Neural crest cell (in vitro differentiated cells): ENCODE measurements around the gene SURF4. TPM values are rescaled to one million over a fixed set of nuclear protein-coding genes. Genes with fewer than 3 reads are reported as not detected.
"Not testable (repeated sequence)": the region's sequence is repeated elsewhere in the genome, so short reads cannot be mapped to it uniquely, and the experiment has no call there.

Experiments used
- DNase-seq: peaks from one replicate; pipeline ENCODE4 v3.0.0; 2021; ENCODE audit warnings: low read depth, mixed read lengths, low spot score
- H3K27ac Mint-ChIP-seq: one replicate; pipeline ENCODE4 v1.8.0; 2021; ENCODE audit warnings: mild to moderate bottlenecking, mixed read lengths; ENCODE audit not compliant: unreplicated experiment
- H3K27me3 Mint-ChIP-seq: 2 replicates; pipeline ENCODE4 v1.8.0; 2021; ENCODE audit warnings: low read depth, mild to moderate bottlenecking, mixed read lengths
- H3K36me3 Mint-ChIP-seq: 2 replicates; pipeline ENCODE4 v1.8.0; 2021; ENCODE audit warnings: low read depth, mild to moderate bottlenecking, mixed read lengths
- H3K4me1 Mint-ChIP-seq: 2 replicates; pipeline ENCODE4 v1.8.0; 2021; ENCODE audit warnings: mixed read lengths
- H3K4me3 Mint-ChIP-seq: one replicate; pipeline ENCODE4 v1.8.0; 2021; ENCODE audit warnings: mild to moderate bottlenecking, mixed read lengths
- H3K9me3 Mint-ChIP-seq: 2 replicates; pipeline ENCODE4 v1.8.0; 2021; ENCODE audit warnings: mixed read lengths
- CTCF ChIP-seq: fragments of 200-600 bp; sonication (generic); conservative IDR thresholded peaks from 2 replicates; pipeline ENCODE4 v1.5.0; 2021; ENCODE audit warnings: antibody characterized with exemption, mild to moderate bottlenecking
- total RNA-seq: library from RNA; stranded (reverse); gene quantifications from 2 replicates; pipeline ENCODE4 v1.2.1, GENCODE V29; 2021

The SURF4 gene
- total RNA-seq, 1 donor from 2014 or later = 136 TPM

DNA sequence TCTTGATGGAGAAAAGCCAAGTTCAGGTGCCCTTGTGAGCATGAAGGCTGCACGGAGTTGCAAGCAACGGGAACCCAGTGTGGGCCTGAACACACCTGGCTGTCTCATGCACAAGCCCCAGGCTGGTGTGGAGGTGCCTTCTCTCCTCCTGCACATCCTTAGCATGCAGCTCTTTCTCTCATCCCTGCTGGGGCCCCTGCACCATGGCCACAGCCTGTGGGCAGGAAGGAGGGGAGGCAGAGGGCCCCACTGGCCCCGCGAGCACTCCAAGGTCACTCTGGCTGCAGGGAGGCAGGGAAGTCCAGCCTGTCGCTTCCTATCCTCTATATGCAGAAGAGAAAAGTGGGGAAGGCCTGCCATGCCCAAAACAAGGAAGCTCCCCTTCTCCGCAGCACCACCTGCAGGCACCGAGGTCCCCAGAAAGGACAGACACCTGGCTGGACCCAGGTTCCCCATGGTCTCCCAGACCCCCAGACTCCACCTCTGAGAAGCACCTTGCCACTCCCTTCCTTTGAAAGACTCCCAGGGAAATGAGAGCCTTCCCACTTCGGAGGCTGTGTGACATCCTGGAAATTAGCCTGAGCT, 18.9 kb upstream of the SURF4 start:
- no peak for TF ChIP-seq CTCF
- Mint-ChIP-seq H3K4me3 (no peak overlapping the region), H3K27me3 (peaks cover 9% of the 10 kb centered on the region), H3K9me3 (no peaks in the 10 kb centered on the region), H3K4me1 (no peaks in the 10 kb centered on the region), H3K27ac (no peak overlapping the region), H3K36me3 (no peaks in the 10 kb centered on the region)
- no peak for DNase-seq

- H3K4me1 Mint-ChIP-seq = no peaks in the 10 kb centered on the region
- no peaks in the 10 kb centered on the region for H3K9me3 Mint-ChIP-seq
- TF ChIP-seq CTCF = no peak
- no peak for DNase-seq
- no peak overlapping the region for H3K27ac Mint-ChIP-seq
- peaks cover 9% of the 10 kb centered on the region for H3K27me3 Mint-ChIP-seq
- no peaks in the 10 kb centered on the region for H3K36me3 Mint-ChIP-seq
- H3K4me3 Mint-ChIP-seq = no peak overlapping the region
Measured at GRCh38 chr9:133393399-133393798, 17.5 kb upstream of the SURF4 start.

DNA sequence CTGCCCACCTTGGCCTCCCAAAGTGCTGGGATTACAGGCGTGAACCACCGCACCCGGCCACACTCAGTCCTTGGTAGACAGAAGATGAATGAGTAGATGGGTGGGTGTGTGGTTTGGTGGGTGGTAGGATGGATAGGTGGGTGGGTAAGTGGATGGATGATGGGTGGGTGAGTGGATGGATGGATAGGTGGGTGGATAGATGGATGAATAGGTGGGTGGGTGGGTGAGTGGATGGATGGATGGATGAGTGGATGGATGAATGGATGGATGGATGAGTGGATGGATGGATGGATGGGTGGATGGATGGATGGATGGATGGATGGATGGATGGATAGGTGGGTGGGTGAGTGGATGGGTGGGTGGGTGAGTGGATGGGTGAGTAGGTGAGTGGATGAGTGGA, 16.4 kb upstream of the SURF4 start:
- not testable (repeated sequence) for H3K9me3 Mint-ChIP-seq, H3K27me3 Mint-ChIP-seq, H3K4me1 Mint-ChIP-seq, H3K27ac Mint-ChIP-seq, DNase-seq, H3K4me3 Mint-ChIP-seq, H3K36me3 Mint-ChIP-seq

DNA sequence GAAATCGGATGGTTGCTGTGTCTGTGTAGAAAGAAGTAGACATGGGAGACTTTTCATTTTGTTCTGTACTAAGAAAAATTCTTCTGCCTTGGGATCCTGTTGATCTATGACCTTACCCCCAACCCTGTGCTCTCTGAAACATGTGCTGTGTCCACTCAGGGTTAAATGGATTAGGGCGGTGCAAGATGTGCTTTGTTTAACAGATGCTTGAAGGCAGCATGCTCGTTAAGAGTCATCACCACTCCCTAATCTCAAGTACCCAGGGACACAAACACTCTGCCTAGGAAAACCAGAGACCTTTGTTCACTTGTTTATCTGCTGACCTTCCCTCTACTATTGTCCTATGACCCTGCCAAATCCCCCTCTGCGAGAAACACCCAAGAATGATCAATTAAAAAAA, 15.6 kb upstream of the SURF4 start:
- H3K4me1 Mint-ChIP-seq, H3K27ac Mint-ChIP-seq, H3K4me3 Mint-ChIP-seq, DNase-seq, H3K9me3 Mint-ChIP-seq, H3K36me3 Mint-ChIP-seq, H3K27me3 Mint-ChIP-seq: not testable (repeated sequence)

DNA sequence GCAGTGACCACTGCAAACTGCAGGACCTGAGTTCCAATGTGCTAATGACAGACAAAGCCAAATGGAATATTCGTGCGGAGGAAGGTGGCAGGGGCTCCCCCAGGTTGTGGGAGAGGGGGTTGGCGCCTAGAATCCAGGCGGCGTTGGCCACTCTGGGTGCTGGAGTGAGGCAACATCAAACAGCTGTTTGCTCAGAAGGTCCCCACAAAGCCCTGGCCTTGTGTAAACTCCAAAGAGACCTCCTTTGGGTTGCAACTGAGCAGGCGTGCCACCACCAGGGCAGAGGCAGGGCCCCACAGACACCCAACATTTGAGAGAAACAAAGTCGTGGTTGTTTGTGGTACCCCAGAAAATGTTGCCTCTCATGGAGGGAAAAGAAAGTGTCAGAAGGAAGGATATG, 14.9 kb upstream of the SURF4 start:
- no peaks in the 10 kb centered on the region for H3K9me3 Mint-ChIP-seq
- no peak overlapping the region for H3K4me3 Mint-ChIP-seq
- DNase-seq = no peak
- H3K4me1 Mint-ChIP-seq = no peaks in the 10 kb centered on the region
- H3K36me3 Mint-ChIP-seq = no peaks in the 10 kb centered on the region
- H3K27me3 Mint-ChIP-seq = peaks cover 6% of the 10 kb centered on the region
- no peak for TF ChIP-seq CTCF
- no peak overlapping the region for H3K27ac Mint-ChIP-seq

- no peak for TF ChIP-seq CTCF
- no peaks in the 10 kb centered on the region for H3K36me3 Mint-ChIP-seq
- no peaks in the 10 kb centered on the region for H3K9me3 Mint-ChIP-seq
- no peak overlapping the region for H3K27ac Mint-ChIP-seq
- no peak for DNase-seq
- no peak overlapping the region for H3K4me3 Mint-ChIP-seq
- H3K4me1 Mint-ChIP-seq = no peaks in the 10 kb centered on the region
- H3K27me3 Mint-ChIP-seq = no peaks in the 10 kb centered on the region
Measured at GRCh38 chr9:133389562-133389961, 13.7 kb upstream of the SURF4 start.
